ENCODE results near the gene ASTE1. TPM values are rescaled to one million over a fixed set of nuclear protein-coding genes. Genes with fewer than 3 reads are reported as not detected.

The ASTE1 gene
- total RNA-seq, 4 donors from 2014 or later: 5.0 to 9.0 (median 7.6) TPM

DNA sequence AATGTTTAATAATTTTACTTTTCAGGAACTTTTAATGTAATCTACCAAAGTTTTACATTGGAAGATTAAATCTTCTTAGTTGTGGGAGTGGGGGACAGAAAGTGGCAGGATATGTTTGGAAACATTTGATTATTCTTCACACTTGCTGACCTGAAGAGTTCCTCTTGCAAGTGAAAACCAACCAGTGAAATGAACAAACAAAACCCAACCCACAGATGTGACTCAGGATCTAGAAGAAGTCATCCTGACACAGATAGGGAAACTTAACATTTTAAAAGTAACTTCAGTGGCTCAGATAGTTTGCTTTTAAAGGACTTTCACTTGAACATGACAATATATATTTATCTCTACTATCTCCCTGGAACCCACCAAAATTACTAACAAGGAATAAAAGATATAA, 55.4 kb downstream of the ASTE1 start:
- no peak for DNase-seq (ENCODE audit: low spot score in 2 of 2)
- TF ChIP-seq POLR2A (IDR thresholded peaks at IDR 0.05): no peak
- TF ChIP-seq, protein P1, sequence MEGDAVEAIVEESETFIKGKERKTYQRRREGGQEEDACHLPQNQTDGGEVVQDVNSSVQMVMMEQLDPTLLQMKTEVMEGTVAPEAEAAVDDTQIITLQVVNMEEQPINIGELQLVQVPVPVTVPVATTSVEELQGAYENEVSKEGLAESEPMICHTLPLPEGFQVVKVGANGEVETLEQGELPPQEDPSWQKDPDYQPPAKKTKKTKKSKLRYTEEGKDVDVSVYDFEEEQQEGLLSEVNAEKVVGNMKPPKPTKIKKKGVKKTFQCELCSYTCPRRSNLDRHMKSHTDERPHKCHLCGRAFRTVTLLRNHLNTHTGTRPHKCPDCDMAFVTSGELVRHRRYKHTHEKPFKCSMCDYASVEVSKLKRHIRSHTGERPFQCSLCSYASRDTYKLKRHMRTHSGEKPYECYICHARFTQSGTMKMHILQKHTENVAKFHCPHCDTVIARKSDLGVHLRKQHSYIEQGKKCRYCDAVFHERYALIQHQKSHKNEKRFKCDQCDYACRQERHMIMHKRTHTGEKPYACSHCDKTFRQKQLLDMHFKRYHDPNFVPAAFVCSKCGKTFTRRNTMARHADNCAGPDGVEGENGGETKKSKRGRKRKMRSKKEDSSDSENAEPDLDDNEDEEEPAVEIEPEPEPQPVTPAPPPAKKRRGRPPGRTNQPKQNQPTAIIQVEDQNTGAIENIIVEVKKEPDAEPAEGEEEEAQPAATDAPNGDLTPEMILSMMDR (IDR thresholded peaks at IDR 0.05): no peak
- no peak overlapping the region for H3K4me3 ChIP-seq (ENCODE audit: low read depth, poor library complexity, severe bottlenecking)
- intact Hi-C loops (cut with DNase I; ENCODE audit: low total_unique reads): no loop called here

DNA sequence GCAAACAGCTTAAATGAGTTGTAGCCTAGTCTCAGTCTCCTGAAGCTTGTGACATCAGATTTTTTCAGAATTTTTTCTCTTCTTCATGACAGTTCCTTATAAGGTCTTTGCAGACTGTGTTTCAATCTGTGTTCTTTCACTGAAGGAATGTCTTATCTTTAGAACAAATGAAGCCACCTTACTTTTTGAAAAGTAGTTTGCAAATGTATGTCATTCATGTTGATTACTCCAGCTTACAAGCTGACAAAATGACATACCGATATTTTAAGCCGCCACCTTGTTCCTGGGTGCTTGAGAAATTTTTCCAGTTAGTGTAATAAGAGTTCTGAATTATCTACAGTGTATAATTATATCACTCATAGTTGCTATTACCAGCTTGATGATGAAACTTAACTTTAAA, 57.0 kb downstream of the ASTE1 start:
- no peak for DNase-seq (ENCODE audit: low spot score in 2 of 2)
- intact Hi-C loops (cut with DNase I; ENCODE audit: low total_unique reads): no loop called here
- no peak for TF ChIP-seq POLR2A (IDR thresholded peaks at IDR 0.05)
- TF ChIP-seq, protein P1 (IDR thresholded peaks at IDR 0.05): no peak
- no peak overlapping the region for H3K4me3 ChIP-seq (ENCODE audit: low read depth, poor library complexity, severe bottlenecking)
- 92 to 97% methylated on average over 2 of the region's 2 CpGs for WGBS, 2 donors

DNA sequence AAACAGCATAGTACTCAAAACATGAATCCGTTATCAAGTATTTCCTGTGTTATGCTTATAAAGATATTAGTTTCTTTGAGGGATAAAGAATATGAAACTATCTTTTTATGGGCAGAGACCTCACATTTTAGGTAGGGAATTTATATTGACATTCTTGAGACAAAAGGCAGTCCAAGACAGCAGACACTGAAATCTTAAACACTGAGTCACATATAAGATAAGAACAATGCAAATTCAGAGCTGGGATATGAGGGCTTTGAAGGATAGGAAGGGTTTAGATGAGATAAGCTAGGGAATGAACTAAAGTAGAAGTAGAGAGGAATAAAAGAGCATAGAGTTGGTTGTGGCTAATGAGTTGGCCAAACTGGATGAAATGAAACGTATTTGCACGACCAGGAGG, 58.4 kb downstream of the ASTE1 start:
- H3K4me3 ChIP-seq (ENCODE audit: low read depth, poor library complexity, severe bottlenecking): no peak overlapping the region
- DNase-seq (ENCODE audit: low spot score in 2 of 2): no peak
- intact Hi-C loops (cut with DNase I; ENCODE audit: low total_unique reads): no loop called here
- 80 to 95% methylated on average over 3 of the region's 3 CpGs for WGBS, 2 donors
- TF ChIP-seq POLR2A (IDR thresholded peaks at IDR 0.05): no peak
- TF ChIP-seq, protein P1 (IDR thresholded peaks at IDR 0.05): no peak

DNA sequence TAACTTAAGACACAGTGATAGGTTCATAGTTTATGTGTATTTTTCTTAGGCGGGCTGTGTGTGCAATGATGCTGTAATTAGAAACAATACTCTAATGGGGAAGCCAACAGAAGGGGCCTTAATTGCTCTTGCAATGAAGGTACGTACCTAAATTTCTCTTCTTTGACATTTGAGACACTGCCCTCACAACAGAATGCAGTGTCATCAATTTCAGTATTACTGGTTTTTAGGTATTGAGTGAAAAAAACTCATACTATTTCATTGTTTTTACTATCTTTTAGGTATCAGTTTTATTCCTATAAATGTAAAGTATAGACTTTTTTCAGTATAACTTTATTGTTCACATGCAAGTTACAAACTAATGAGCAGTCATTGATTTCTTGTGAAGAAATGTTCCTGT, 59.3 kb downstream of the ASTE1 start:
- H3K4me3 ChIP-seq (ENCODE audit: low read depth, poor library complexity, severe bottlenecking): no peak overlapping the region
- no peak for DNase-seq (ENCODE audit: low spot score in 2 of 2)
- TF ChIP-seq POLR2A (IDR thresholded peaks at IDR 0.05): no peak
- TF ChIP-seq, protein P1 (IDR thresholded peaks at IDR 0.05): no peak
- intact Hi-C loops (cut with DNase I; ENCODE audit: low total_unique reads): no loop called here
- 95 to 98% methylated on average over 2 of the region's 2 CpGs for WGBS, 2 donors

DNA sequence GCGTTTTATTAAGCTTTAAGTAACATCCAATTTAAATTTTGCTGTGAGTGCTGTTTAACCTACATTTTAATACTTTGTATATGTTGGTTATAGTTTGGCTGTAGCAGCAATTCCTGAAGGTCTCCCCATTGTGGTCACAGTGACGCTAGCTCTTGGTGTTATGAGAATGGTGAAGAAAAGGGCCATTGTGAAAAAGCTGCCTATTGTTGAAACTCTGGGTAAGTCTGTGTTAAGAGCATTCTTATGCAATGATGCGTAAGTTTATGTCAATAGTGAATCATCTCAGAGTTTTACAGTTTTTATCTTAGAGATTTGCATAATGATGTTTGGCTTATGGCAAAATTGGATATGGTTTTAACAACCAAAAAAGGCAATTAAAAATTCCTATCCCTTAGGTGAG, 62.7 kb downstream of the ASTE1 start:
- intact Hi-C loops (cut with DNase I; ENCODE audit: low total_unique reads): no loop called here
- 78 to 83% methylated on average over 3 of the region's 3 CpGs for WGBS, 2 donors

More for the DNA sequence above, 62.7 kb downstream of the ASTE1 start:
- DNase-seq (ENCODE audit: low spot score in 2 of 2): no peak
- TF ChIP-seq POLR2A (IDR thresholded peaks at IDR 0.05): no peak
- TF ChIP-seq, protein P1 (IDR thresholded peaks at IDR 0.05): no peak
- H3K4me3 ChIP-seq (ENCODE audit: low read depth, poor library complexity, severe bottlenecking): no peak overlapping the region

Other genes starting within 250 kb of the ASTE1 start
- 10 to 100 TPM; 53.0 to 63.7 (median 60.2) TPM for gene ATP2C1, start 132.7 kb downstream of the ASTE1 start, total RNA-seq
- gene NEK11, start 52 bp upstream of the ASTE1 start, total RNA-seq: 10 to 100 TPM in 1 of 4 donors, 1 to 10 TPM in 3; 3.3 to 17.3 (median 6.6) TPM